Measurements from ENCODE around the gene SNHG17. TPM values are rescaled to one million over a fixed set of nuclear protein-coding genes. Genes with fewer than 3 reads are reported as not detected.

The SNHG17 gene
- polyA plus RNA-seq (2013, experiment 1 of 4), result 113 TPM
- polyA plus RNA-seq (2013, experiment 2 of 4), result 94.9 TPM
- polyA plus RNA-seq (2013, experiment 3 of 4), result 80.7 TPM
- 89.6 TPM for polyA plus RNA-seq (2013, experiment 4 of 4)

- peak within 1 kb of the TSS; percentile 97 for H3K4me3 ChIP-seq (ENCODE audit: insufficient read depth, low read depth, low read length)
- H3K9me3 ChIP-seq (ENCODE audit: control insufficient read depth, low read length), result no peaks in the 10 kb centered on the region
- H3K27ac ChIP-seq (ENCODE audit: insufficient read depth, low read depth, low read length, poor library complexity, severe bottlenecking), result peak within 1 kb of the TSS; percentile 92
- H3K27me3 ChIP-seq (ENCODE audit: control insufficient read depth, insufficient read depth, low read length, poor library complexity, severe bottlenecking), result no peaks in the 10 kb centered on the region
- WGBS, 2 experiments, result 1 to 2% methylated on average over 65 of the region's 65 CpGs
- peaks cover 20% of the 10 kb centered on the region for H3K4me1 ChIP-seq (ENCODE audit: control insufficient read depth, insufficient read depth, low read length)
- peaks cover 30% of the 10 kb centered on the region for H3K36me3 ChIP-seq (ENCODE audit: control insufficient read depth, insufficient read depth, low read length)
Observed at GRCh38 chr20:38434770-38435554, at the start of gene SNHG17. Gene SNHG17 (minus strand): TSS chr20:38435328.

GRCh38 chr20:38479596-38479995 lies 44.5 kb upstream of the SNHG17 start:
- 92 to 93% methylated on average over 2 of the region's 2 CpGs for WGBS, 2 experiments
- no peaks in the 10 kb centered on the region for H3K4me1 ChIP-seq (ENCODE audit: control insufficient read depth, insufficient read depth, low read length)
- no peaks in the 10 kb centered on the region for H3K36me3 ChIP-seq (ENCODE audit: control insufficient read depth, insufficient read depth, low read length)
- H3K27me3 ChIP-seq (ENCODE audit: control insufficient read depth, insufficient read depth, low read length, poor library complexity, severe bottlenecking), result no peaks in the 10 kb centered on the region
- H3K27ac ChIP-seq (ENCODE audit: insufficient read depth, low read depth, low read length, poor library complexity, severe bottlenecking), result no peak overlapping the region
- no peaks in the 10 kb centered on the region for H3K9me3 ChIP-seq (ENCODE audit: control insufficient read depth, low read length)
- H3K4me3 ChIP-seq (ENCODE audit: insufficient read depth, low read depth, low read length), result no peak overlapping the region

- no peak overlapping the region for H3K4me3 ChIP-seq (ENCODE audit: insufficient read depth, low read depth, low read length)
- H3K4me1 ChIP-seq (ENCODE audit: control insufficient read depth, insufficient read depth, low read length), result no peaks in the 10 kb centered on the region
- no peaks in the 10 kb centered on the region for H3K9me3 ChIP-seq (ENCODE audit: control insufficient read depth, low read length)
- no peak overlapping the region for H3K27ac ChIP-seq (ENCODE audit: insufficient read depth, low read depth, low read length, poor library complexity, severe bottlenecking)
- no peaks in the 10 kb centered on the region for H3K27me3 ChIP-seq (ENCODE audit: control insufficient read depth, insufficient read depth, low read length, poor library complexity, severe bottlenecking)
- H3K36me3 ChIP-seq (ENCODE audit: control insufficient read depth, insufficient read depth, low read length), result no peaks in the 10 kb centered on the region
- 96% methylated on average over 8 of the region's 8 CpGs for WGBS, 2 experiments
Observed at GRCh38 chr20:38477747-38478146, 42.6 kb upstream of the SNHG17 start.

- H3K9me3 ChIP-seq (ENCODE audit: control insufficient read depth, low read length), result no peaks in the 10 kb centered on the region
- H3K36me3 ChIP-seq (ENCODE audit: control insufficient read depth, insufficient read depth, low read length), result no peaks in the 10 kb centered on the region
- peaks cover 3% of the 10 kb centered on the region for H3K27me3 ChIP-seq (ENCODE audit: control insufficient read depth, insufficient read depth, low read length, poor library complexity, severe bottlenecking)
- WGBS, 2 experiments, result 26 to 28% methylated on average over 10 of the region's 10 CpGs
- peak overlapping the region; percentile 87 for H3K4me3 ChIP-seq (ENCODE audit: insufficient read depth, low read depth, low read length)
- H3K4me1 ChIP-seq (ENCODE audit: control insufficient read depth, insufficient read depth, low read length), result no peaks in the 10 kb centered on the region
- no peak overlapping the region for H3K27ac ChIP-seq (ENCODE audit: insufficient read depth, low read depth, low read length, poor library complexity, severe bottlenecking)
Observed at GRCh38 chr20:38473367-38473795, 38.3 kb upstream of the SNHG17 start.

GRCh38 chr20:38472513-38473366 lies 37.6 kb upstream of the SNHG17 start, which contains the start of gene RALGAPB:
Gene RALGAPB (plus strand): TSS chr20:38472843. CDS start chr20:38488433, 15,590 bp downstream.
- H3K27me3 ChIP-seq (ENCODE audit: control insufficient read depth, insufficient read depth, low read length, poor library complexity, severe bottlenecking), result peaks cover 3% of the 10 kb centered on the region
- WGBS, 2 experiments, result 0% methylated on average over 81 of the region's 81 CpGs

GRCh38 chr20:38471987-38472512 lies 36.9 kb upstream of the SNHG17 start:
- Histone ChIP-seq H3K27ac (ENCODE audit: insufficient read depth, low read depth, low read length, poor library complexity, severe bottlenecking) (no peak overlapping the region), H3K4me1 (ENCODE audit: control insufficient read depth, insufficient read depth, low read length) (no peaks in the 10 kb centered on the region), H3K4me3 (ENCODE audit: insufficient read depth, low read depth, low read length) (peak overlapping the region; percentile 87), H3K36me3 (ENCODE audit: control insufficient read depth, insufficient read depth, low read length) (no peaks in the 10 kb centered on the region), H3K9me3 (ENCODE audit: control insufficient read depth, low read length) (no peaks in the 10 kb centered on the region), H3K27me3 (ENCODE audit: control insufficient read depth, insufficient read depth, low read length, poor library complexity, severe bottlenecking) (peaks cover 3% of the 10 kb centered on the region)
- WGBS, 2 experiments, result 53 to 54% methylated on average over 12 of the region's 12 CpGs

More at GRCh38 chr20:38472513-38473366, 37.6 kb upstream of the SNHG17 start, which contains the start of gene RALGAPB:
- Histone ChIP-seq H3K4me1 (ENCODE audit: control insufficient read depth, insufficient read depth, low read length) (no peaks in the 10 kb centered on the region), H3K4me3 (ENCODE audit: insufficient read depth, low read depth, low read length) (peak within 1 kb of the TSS; percentile 87), H3K9me3 (ENCODE audit: control insufficient read depth, low read length) (no peaks in the 10 kb centered on the region), H3K27ac (ENCODE audit: insufficient read depth, low read depth, low read length, poor library complexity, severe bottlenecking) (peak within 1 kb of the TSS; percentile 89), H3K36me3 (ENCODE audit: control insufficient read depth, insufficient read depth, low read length) (no peaks in the 10 kb centered on the region)

- Histone ChIP-seq H3K27me3 (ENCODE audit: control insufficient read depth, insufficient read depth, low read length, poor library complexity, severe bottlenecking) (peaks cover 3% of the 10 kb centered on the region), H3K9me3 (ENCODE audit: control insufficient read depth, low read length) (no peaks in the 10 kb centered on the region), H3K36me3 (ENCODE audit: control insufficient read depth, insufficient read depth, low read length) (no peaks in the 10 kb centered on the region), H3K4me3 (ENCODE audit: insufficient read depth, low read depth, low read length) (no peak overlapping the region), H3K4me1 (ENCODE audit: control insufficient read depth, insufficient read depth, low read length) (no peaks in the 10 kb centered on the region), H3K27ac (ENCODE audit: insufficient read depth, low read depth, low read length, poor library complexity, severe bottlenecking) (no peak overlapping the region)
- 100% methylated on average over 1 of the region's 1 CpG; no CpG with 5 or more reads in 1 of the 2 experiments for WGBS, 2 experiments
Observed at GRCh38 chr20:38471245-38471644, 36.1 kb upstream of the SNHG17 start.

GRCh38 chr20:38466983-38467382 lies 31.9 kb upstream of the SNHG17 start:
- Histone ChIP-seq H3K36me3 (ENCODE audit: control insufficient read depth, insufficient read depth, low read length) (no peaks in the 10 kb centered on the region), H3K27ac (ENCODE audit: insufficient read depth, low read depth, low read length, poor library complexity, severe bottlenecking) (no peak overlapping the region), H3K27me3 (ENCODE audit: control insufficient read depth, insufficient read depth, low read length, poor library complexity, severe bottlenecking) (peaks cover 3% of the 10 kb centered on the region), H3K9me3 (ENCODE audit: control insufficient read depth, low read length) (no peaks in the 10 kb centered on the region), H3K4me3 (ENCODE audit: insufficient read depth, low read depth, low read length) (no peak overlapping the region), H3K4me1 (ENCODE audit: control insufficient read depth, insufficient read depth, low read length) (no peaks in the 10 kb centered on the region)
- WGBS, 2 experiments, result 91 to 92% methylated on average over 3 of the region's 3 CpGs

- H3K4me1 ChIP-seq (ENCODE audit: control insufficient read depth, insufficient read depth, low read length), result no peaks in the 10 kb centered on the region
- WGBS, 2 experiments, result 89 to 90% methylated on average over 2 of the region's 2 CpGs
- H3K27ac ChIP-seq (ENCODE audit: insufficient read depth, low read depth, low read length, poor library complexity, severe bottlenecking), result no peak overlapping the region
- no peaks in the 10 kb centered on the region for H3K36me3 ChIP-seq (ENCODE audit: control insufficient read depth, insufficient read depth, low read length)
- H3K9me3 ChIP-seq (ENCODE audit: control insufficient read depth, low read length), result no peaks in the 10 kb centered on the region
- no peak overlapping the region for H3K4me3 ChIP-seq (ENCODE audit: insufficient read depth, low read depth, low read length)
- H3K27me3 ChIP-seq (ENCODE audit: control insufficient read depth, insufficient read depth, low read length, poor library complexity, severe bottlenecking), result peaks cover 3% of the 10 kb centered on the region
Observed at GRCh38 chr20:38466171-38466570, 31.0 kb upstream of the SNHG17 start.

Data from ectodermal cell (in vitro differentiated cells).